Neuronal stem cell (in vitro differentiated cells): ENCODE results near the gene RND1.
"Not testable (repeated sequence)": the region's sequence is repeated elsewhere in the genome, so short reads cannot be mapped to it uniquely, and the experiment has no call there.

Source experiments
- DNase-seq: peaks from one replicate; pipeline ENCODE4 v3.0.0-alpha.2; 2013; ENCODE audit warnings: low spot score
- H2AFZ ChIP-seq: one replicate; pipeline ENCODE4 v1.6.1; 2013; ENCODE audit warnings: mild to moderate bottlenecking, low read length, inconsistent platforms
- H2AK5ac ChIP-seq: 2 replicates; pipeline ENCODE4 v1.6.1; 2013; ENCODE audit warnings: low read depth, mild to moderate bottlenecking, inconsistent platforms, low read length, moderate library complexity, mixed read lengths
- H2BK120ac ChIP-seq: 2 replicates; pipeline ENCODE4 v1.6.1; 2013; ENCODE audit warnings: low read depth, mild to moderate bottlenecking, inconsistent platforms, low read length, moderate library complexity, mixed read lengths
- H2BK12ac ChIP-seq: one replicate; pipeline ENCODE4 v1.6.1; 2013; ENCODE audit warnings: low read length, inconsistent platforms
- H2BK15ac ChIP-seq: 2 replicates; pipeline ENCODE4 v1.6.1; 2013; ENCODE audit warnings: mild to moderate bottlenecking, low read length, inconsistent platforms, mixed read lengths
- H2BK5ac ChIP-seq: one replicate; pipeline ENCODE4 v1.6.1; 2013; ENCODE audit warnings: inconsistent platforms, mild to moderate bottlenecking, low read length, moderate library complexity
- H3K14ac ChIP-seq: one replicate; pipeline ENCODE4 v1.6.1; 2013; ENCODE audit warnings: low read length, inconsistent platforms
- H3K18ac ChIP-seq: 2 replicates; pipeline ENCODE4 v1.6.1; 2013; ENCODE audit warnings: low read length, inconsistent platforms
- H3K23ac ChIP-seq: 2 replicates; pipeline ENCODE4 v1.6.1; 2013; ENCODE audit warnings: low read depth, mild to moderate bottlenecking, mixed read lengths, low read length, inconsistent platforms; ENCODE audit not compliant: poor library complexity
- H3K27ac ChIP-seq: replicated peaks from 3 replicates; pipeline ENCODE4 v1.5.1; 2013; ENCODE audit warnings: low read length, inconsistent platforms
- H3K27me3 ChIP-seq, 3 experiments: 2 replicates each; pipeline ENCODE4 v1.6.1; 2013; ENCODE audit warnings: low read length in 3 of 3, mild to moderate bottlenecking in 2 of 3, inconsistent platforms in 1 of 3, low read depth in 1 of 3, mixed read lengths in 1 of 3, moderate library complexity in 1 of 3; ENCODE audit not compliant: control insufficient read depth in 3 of 3, insufficient read depth in 3 of 3
- H3K36me3 ChIP-seq, 2 donors: replicated peaks in 1 of 2; 2 replicates each; pipeline ENCODE4 v1.6.1; 2013; ENCODE audit warnings: low read length in 2 of 2; ENCODE audit not compliant: control insufficient read depth in 2 of 2, insufficient read depth in 2 of 2
- H3K4ac ChIP-seq: 2 replicates; pipeline ENCODE4 v1.6.1; 2013; ENCODE audit warnings: inconsistent platforms, mild to moderate bottlenecking, low read length, moderate library complexity
- H3K4me1 ChIP-seq, 2 donors: 1 replicate in 1 of 2; 2 replicates in 1 of 2; pipeline ENCODE4 v1.6.1; 2013; ENCODE audit warnings: low read length in 2 of 2, low read depth in 1 of 2; ENCODE audit not compliant: control insufficient read depth in 2 of 2, insufficient read depth in 1 of 2
- H3K4me2 ChIP-seq: one replicate; pipeline ENCODE4 v1.6.1; 2013; ENCODE audit warnings: mild to moderate bottlenecking, low read length, inconsistent platforms; ENCODE audit not compliant: insufficient read depth, poor library complexity, severe bottlenecking
- H3K4me3 ChIP-seq, 2 donors: 2 replicates each; pipeline ENCODE4 v1.5.1; 2013; ENCODE audit warnings: low read length in 2 of 2, mild to moderate bottlenecking in 2 of 2, inconsistent platforms in 1 of 2, moderate library complexity in 1 of 2
- H3K79me1 ChIP-seq: one replicate; pipeline ENCODE4 v1.6.1; 2013; ENCODE audit warnings: low read depth, mild to moderate bottlenecking, inconsistent platforms, low read length, moderate library complexity
- H3K9ac ChIP-seq: one replicate; pipeline ENCODE4 v1.6.1; 2013; ENCODE audit warnings: mild to moderate bottlenecking, low read depth, low read length, inconsistent platforms; ENCODE audit not compliant: poor library complexity
- H3K9me3 ChIP-seq, 2 donors: replicated peaks in 1 of 2; 2 replicates each; pipeline versions ENCODE3 to v1.6.1; 2013; ENCODE audit warnings: low read length in 2 of 2, mild to moderate bottlenecking in 2 of 2, inconsistent platforms in 1 of 2, low read depth in 1 of 2, mixed read lengths in 1 of 2, moderate library complexity in 1 of 2; ENCODE audit not compliant: control insufficient read depth in 2 of 2, insufficient read depth in 1 of 2
- H4K8ac ChIP-seq: one replicate; pipeline ENCODE4 v1.6.1; 2013; ENCODE audit warnings: low read depth, mild to moderate bottlenecking, inconsistent platforms, low read length, moderate library complexity
- H4K91ac ChIP-seq: one replicate; pipeline ENCODE4 v1.6.1; 2013; ENCODE audit warnings: low read length, low read depth, mild to moderate bottlenecking, inconsistent platforms; ENCODE audit not compliant: poor library complexity
- WGBS, 2 donors: extraction: QIAGEN DNeasy Blood & Tissue Kit; methylation state at CpG; one replicate each; pipeline ENCODE4 v1.1.7; 2013; ENCODE audit warnings: missing lambda C conversion rate in 2 of 2, mixed read lengths in 1 of 2; ENCODE audit not compliant: insufficient read length in 2 of 2, insufficient replicate concordance in 1 of 2; ENCODE audit errors: extremely low coverage in 2 of 2; 5-methylcytosine and 5-hydroxymethylcytosine counted together

Gene RND1

DNA sequence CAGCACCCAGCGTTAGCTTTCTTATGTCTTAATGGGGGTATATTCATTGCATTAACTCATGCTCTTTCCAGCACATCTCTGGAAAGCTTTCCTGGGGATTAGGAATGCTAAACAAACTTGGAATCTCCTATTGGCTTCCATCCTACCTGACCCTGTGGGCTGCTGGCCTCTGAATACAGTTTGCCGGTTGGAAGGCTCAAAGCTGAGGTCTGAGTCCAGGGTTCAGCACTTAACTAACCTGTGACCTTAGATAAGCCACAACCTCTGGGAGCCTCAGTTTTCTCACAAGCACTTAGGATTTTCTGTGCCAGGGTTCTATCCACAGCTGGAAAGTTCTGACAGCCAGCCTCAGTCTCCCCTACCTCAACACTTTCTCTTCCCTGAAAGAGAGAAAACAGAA is 12.9 kb upstream of the RND1 start:
- Histone ChIP-seq H3K79me1 (no peaks in the 10 kb centered on the region), H3K4me2 (no peak overlapping the region), H2BK120ac (no peak overlapping the region), H3K4ac (no peak overlapping the region), H2AK5ac (no peak overlapping the region), H2BK12ac (no peak overlapping the region), H3K27ac (no peak overlapping the region), H4K8ac (no peak overlapping the region), H2BK5ac (no peak overlapping the region), H3K9ac (no peak overlapping the region), H3K36me3 (no peaks in the 10 kb centered on the region), H3K9me3 (no peaks in the 10 kb centered on the region), H3K4me3 (no peak overlapping the region), H3K4me1 (peaks cover 15 to 20% of the 10 kb centered on the region in 2 donors), H2BK15ac (no peak overlapping the region), H3K27me3 (no peaks in the 10 kb centered on the region), H3K23ac (no peak overlapping the region), H4K91ac (no peak overlapping the region), H3K18ac (no peak overlapping the region), H3K14ac (no peak overlapping the region), H2AFZ (no peak overlapping the region)
- DNase-seq, result no peak
- WGBS, 2 donors, result no CpG with 5 or more reads among the region's 2 CpGs

DNA sequence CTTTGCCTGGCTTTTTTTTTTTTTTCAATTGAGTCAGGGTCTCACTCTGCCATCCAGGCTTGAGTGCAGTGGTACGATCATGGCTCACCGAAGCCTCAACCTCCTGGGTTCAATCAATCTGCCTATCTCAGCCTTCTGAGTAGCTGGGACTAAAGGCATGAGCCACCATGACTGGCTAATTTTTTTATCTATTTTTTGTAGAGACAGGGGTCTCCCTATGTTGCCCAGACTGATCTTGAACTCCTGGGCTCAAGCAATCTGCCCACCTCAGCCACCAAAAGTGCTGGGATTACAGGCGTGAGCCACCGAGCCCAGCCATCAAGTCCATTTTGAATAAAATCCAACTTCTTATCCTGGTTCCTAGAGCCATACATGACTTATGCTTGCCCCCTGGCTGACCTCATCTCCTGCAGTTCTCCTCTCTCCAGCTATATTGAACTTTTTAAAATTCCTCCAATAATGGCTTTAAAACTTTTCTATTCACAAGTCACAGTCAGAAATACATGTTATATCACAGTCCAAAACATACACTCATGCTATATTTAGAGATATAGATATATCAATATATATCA is 10.4 kb upstream of the RND1 start:
- Histone ChIP-seq H2BK15ac (no peak overlapping the region), H3K27me3 (peaks cover 0 to 4% (median 0%) of the 10 kb centered on the region in 3 experiments), H3K4me3 (no peak overlapping the region), H4K8ac (no peak overlapping the region), H3K23ac (no peak overlapping the region), H3K4me2 (no peak overlapping the region), H3K4me1 (peaks cover 0 to 2% of the 10 kb centered on the region in 2 donors), H2BK12ac (no peak overlapping the region), H2AK5ac (no peak overlapping the region), H3K9ac (no peak overlapping the region), H2BK5ac (no peak overlapping the region), H3K4ac (no peak overlapping the region), H3K36me3 (no peaks in the 10 kb centered on the region), H3K18ac (no peak overlapping the region), H3K79me1 (no peaks in the 10 kb centered on the region), H2AFZ (no peak overlapping the region), H3K9me3 (no peaks in the 10 kb centered on the region), H3K27ac (no peak overlapping the region), H2BK120ac (no peak overlapping the region), H3K14ac (no peak overlapping the region), H4K91ac (no peak overlapping the region)
- DNase-seq, result no peak
- WGBS, 2 donors, result no CpG with 5 or more reads among the region's 4 CpGs

DNA sequence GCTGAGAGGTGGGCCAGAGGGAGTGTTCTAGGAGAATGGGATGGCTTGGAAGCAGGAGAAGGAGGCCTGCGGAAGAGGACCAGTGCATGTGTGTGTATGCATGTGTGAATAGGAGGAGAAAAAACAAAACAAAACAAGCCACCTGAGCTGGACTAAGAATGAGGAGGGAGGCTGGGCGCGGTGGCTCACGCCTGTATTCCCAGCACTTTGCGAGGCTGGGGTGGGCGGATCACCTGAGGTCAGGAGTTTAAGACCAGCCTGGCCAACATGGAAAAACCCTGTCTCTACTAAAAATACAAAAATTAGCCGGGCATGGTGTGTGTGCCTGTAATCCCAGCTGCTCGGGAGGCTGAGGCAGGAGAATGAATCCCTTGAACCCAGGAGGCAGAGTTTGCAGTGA is 7.9 kb upstream of the RND1 start:
- H2BK5ac ChIP-seq, H3K14ac ChIP-seq, H3K27me3 ChIP-seq, H3K9me3 ChIP-seq, H3K4me3 ChIP-seq, H3K18ac ChIP-seq, H4K8ac ChIP-seq, H2BK15ac ChIP-seq, H3K79me1 ChIP-seq, H3K36me3 ChIP-seq, H2AK5ac ChIP-seq, DNase-seq, H3K4me1 ChIP-seq, H4K91ac ChIP-seq, H3K4me2 ChIP-seq, H3K4ac ChIP-seq, H3K27ac ChIP-seq, H3K23ac ChIP-seq, H2BK12ac ChIP-seq, H2BK120ac ChIP-seq, H3K9ac ChIP-seq, H2AFZ ChIP-seq: not testable (repeated sequence)
- no CpG with 5 or more reads among the region's 8 CpGs for WGBS, 2 donors

DNA sequence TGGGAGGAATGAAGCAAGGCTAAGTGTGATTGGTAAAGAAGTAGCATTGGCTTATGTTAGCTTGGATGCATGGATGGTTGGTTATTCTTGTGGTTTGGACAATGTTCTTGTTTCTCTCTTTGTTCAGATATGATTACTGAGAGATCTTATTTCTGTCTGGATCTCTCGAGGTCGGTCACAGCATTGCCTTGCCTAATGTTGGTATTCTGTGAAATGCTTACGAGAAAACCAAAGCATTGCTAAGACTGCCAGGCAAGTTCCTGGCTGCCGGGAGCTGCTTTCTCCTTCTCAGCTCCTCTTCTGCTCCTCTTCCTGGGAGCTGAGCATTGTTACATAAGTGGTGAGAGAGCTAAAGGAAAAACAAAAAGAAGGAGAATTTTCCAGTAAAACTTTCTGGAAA is 7.4 kb upstream of the RND1 start:
- Histone ChIP-seq H3K27me3 (peaks cover 0 to 6% (median 0%) of the 10 kb centered on the region in 3 experiments), H2AFZ (no peak overlapping the region), H2AK5ac (no peak overlapping the region), H4K8ac (no peak overlapping the region), H3K9me3 (no peaks in the 10 kb centered on the region), H2BK5ac (no peak overlapping the region), H4K91ac (no peak overlapping the region), H3K4ac (no peak overlapping the region), H3K79me1 (no peaks in the 10 kb centered on the region), H3K4me3 (no peak overlapping the region), H3K14ac (no peak overlapping the region), H3K4me2 (no peak overlapping the region), H3K27ac (no peak overlapping the region), H2BK120ac (no peak overlapping the region), H3K36me3 (no peaks in the 10 kb centered on the region), H3K18ac (no peak overlapping the region), H3K9ac (no peak overlapping the region), H3K23ac (no peak overlapping the region), H2BK12ac (no peak overlapping the region), H2BK15ac (no peak overlapping the region), H3K4me1 (no peaks in the 10 kb centered on the region)
- DNase-seq, result no peak
- no CpG with 5 or more reads among the region's 4 CpGs for WGBS, 2 donors
